ENCODE data around the gene MAG. TPM values are rescaled to one million over a fixed set of nuclear protein-coding genes. Genes with fewer than 3 reads are reported as not detected.

Gene MAG
- total RNA-seq, 1 experiment from 2014 or later = not detected

DNA sequence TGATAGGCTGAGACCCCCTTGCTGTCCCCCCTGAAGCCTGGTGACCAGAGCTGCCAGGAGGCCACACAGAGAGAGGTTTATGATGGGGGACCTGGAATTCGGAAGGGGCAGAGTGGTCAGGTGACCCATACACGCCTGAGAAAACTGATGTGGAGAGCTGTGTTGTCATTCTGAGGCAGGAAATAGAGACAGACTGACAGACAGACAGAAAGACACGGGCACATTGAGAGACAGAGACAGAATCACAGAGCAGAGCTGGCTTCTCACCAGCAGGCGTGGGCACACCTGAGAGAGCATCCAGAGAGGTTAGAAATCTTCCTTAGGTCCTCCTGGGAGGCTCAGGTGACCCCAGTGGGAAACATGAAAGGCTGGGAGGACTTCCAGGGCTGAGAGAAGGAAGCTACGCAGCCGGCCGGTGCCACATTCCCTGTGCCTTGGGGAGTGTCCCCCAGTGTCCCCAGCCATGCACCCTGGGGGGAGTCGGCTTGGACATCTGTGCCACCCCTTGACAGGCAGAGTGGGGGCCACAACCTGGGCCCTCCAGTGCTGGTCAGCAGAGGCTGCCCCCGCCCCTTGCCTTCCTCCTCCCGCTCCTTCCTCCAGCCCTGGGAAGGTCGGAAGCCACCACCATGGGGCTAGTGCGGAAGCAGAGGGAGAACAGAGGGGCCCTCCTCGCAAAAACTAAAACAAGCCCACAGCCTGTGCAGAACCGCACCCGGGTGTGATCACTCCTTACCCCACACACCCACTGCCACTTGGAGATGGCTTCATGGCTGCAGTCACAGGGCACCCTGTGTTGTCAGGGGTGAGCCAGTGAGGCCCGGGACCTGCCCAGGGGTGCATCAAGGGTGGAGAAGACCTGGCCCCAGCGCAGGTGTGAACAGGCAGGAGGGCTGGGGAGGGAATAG is 57.9 kb downstream of the MAG start:
- TF ChIP-seq, protein P1, sequence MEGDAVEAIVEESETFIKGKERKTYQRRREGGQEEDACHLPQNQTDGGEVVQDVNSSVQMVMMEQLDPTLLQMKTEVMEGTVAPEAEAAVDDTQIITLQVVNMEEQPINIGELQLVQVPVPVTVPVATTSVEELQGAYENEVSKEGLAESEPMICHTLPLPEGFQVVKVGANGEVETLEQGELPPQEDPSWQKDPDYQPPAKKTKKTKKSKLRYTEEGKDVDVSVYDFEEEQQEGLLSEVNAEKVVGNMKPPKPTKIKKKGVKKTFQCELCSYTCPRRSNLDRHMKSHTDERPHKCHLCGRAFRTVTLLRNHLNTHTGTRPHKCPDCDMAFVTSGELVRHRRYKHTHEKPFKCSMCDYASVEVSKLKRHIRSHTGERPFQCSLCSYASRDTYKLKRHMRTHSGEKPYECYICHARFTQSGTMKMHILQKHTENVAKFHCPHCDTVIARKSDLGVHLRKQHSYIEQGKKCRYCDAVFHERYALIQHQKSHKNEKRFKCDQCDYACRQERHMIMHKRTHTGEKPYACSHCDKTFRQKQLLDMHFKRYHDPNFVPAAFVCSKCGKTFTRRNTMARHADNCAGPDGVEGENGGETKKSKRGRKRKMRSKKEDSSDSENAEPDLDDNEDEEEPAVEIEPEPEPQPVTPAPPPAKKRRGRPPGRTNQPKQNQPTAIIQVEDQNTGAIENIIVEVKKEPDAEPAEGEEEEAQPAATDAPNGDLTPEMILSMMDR (IDR thresholded peaks at IDR 0.05; ENCODE audit: unreplicated experiment) = no peak
- Mint-ChIP-seq H3K27me3 (ENCODE audit: insufficient read depth, unreplicated experiment) (peaks cover 22% of the 10 kb centered on the region), H3K9me3 (ENCODE audit: unreplicated experiment) (no peaks in the 10 kb centered on the region), H3K4me1 (ENCODE audit: insufficient read depth, unreplicated experiment) (peaks cover 4% of the 10 kb centered on the region), H3K36me3 (ENCODE audit: insufficient read depth, unreplicated experiment) (no peaks in the 10 kb centered on the region), H3K27ac (ENCODE audit: low read depth, unreplicated experiment) (no peak overlapping the region), H3K4me3 (ENCODE audit: unreplicated experiment) (no peak overlapping the region)
- POLR2A ChIA-PET = no interaction called here
- no TSS peak for BruUV-seq (replicated peaks)
- intact Hi-C loops (cut with micrococcal nuclease) = loop anchor here (10.0 kb wide), 1 partner anchor 85 kb away; the partner anchor contains the start of gene USF2
- CTCF ChIA-PET = interaction anchor here (0.9 to 1.5 kb wide), 3 partner anchors 117 to 145 kb away, joined by 3 to 7 read pairs (median 6); no protein-coding TSS in a partner anchor
- no peak for DNase-seq (ENCODE audit: unreplicated experiment)

DNA sequence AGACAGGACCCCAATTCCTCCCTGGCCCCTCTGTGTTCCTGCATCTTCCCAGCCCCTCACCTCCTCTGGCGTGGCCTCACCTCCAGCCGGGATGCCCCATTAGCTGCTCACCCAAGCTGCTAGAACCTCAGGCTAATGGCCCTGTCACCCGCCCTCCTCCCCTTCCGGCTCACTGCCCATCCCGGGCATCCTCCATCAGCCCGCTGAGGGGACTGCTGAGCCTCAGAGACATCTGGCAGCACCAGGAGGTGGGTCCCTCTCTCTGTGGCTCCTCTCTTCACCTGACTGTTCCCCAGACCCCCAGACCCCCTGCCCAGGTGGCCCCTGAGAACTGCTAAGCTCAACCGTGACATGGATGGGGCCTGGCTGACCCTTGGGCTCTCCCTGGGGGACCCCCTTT is 58.6 kb downstream of the MAG start:
- intact Hi-C loops (cut with micrococcal nuclease) = loop anchor here (10.0 kb wide), 1 partner anchor 86 kb away; the partner anchor contains the start of gene USF2
- Mint-ChIP-seq H3K36me3 (ENCODE audit: insufficient read depth, unreplicated experiment) (no peaks in the 10 kb centered on the region), H3K4me1 (ENCODE audit: insufficient read depth, unreplicated experiment) (peaks cover 4% of the 10 kb centered on the region), H3K27ac (ENCODE audit: low read depth, unreplicated experiment) (no peak overlapping the region), H3K27me3 (ENCODE audit: insufficient read depth, unreplicated experiment) (peaks cover 28% of the 10 kb centered on the region), H3K9me3 (ENCODE audit: unreplicated experiment) (no peaks in the 10 kb centered on the region), H3K4me3 (ENCODE audit: unreplicated experiment) (no peak overlapping the region)
- ChIA-PET POLR2A (no interaction called here), CTCF (interaction anchor here (0.7 to 1.5 kb wide), 4 partner anchors 70 to 119 kb away, joined by 3 to 6 read pairs (median 3); no protein-coding TSS in a partner anchor)
- TF ChIP-seq, protein P1 (IDR thresholded peaks at IDR 0.05; ENCODE audit: unreplicated experiment) = no peak
- no peak for DNase-seq (ENCODE audit: unreplicated experiment)
- no TSS peak for BruUV-seq (replicated peaks)

DNA sequence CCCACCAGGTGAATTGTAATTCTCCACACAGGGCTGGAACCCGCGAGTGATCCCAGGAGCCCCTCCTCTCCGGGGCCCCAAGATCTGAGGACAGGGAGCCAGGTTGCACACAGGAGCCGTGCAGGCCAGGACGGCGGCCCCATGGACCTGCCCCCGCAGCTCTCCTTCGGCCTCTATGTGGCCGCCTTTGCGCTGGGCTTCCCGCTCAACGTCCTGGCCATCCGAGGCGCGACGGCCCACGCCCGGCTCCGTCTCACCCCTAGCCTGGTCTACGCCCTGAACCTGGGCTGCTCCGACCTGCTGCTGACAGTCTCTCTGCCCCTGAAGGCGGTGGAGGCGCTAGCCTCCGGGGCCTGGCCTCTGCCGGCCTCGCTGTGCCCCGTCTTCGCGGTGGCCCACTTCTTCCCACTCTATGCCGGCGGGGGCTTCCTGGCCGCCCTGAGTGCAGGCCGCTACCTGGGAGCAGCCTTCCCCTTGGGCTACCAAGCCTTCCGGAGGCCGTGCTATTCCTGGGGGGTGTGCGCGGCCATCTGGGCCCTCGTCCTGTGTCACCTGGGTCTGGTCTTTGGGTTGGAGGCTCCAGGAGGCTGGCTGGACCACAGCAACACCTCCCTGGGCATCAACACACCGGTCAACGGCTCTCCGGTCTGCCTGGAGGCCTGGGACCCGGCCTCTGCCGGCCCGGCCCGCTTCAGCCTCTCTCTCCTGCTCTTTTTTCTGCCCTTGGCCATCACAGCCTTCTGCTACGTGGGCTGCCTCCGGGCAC is 59.6 kb downstream of the MAG start:
- Mint-ChIP-seq H3K4me3 (ENCODE audit: unreplicated experiment) (no peak overlapping the region), H3K9me3 (ENCODE audit: unreplicated experiment) (no peaks in the 10 kb centered on the region), H3K27ac (ENCODE audit: low read depth, unreplicated experiment) (no peak overlapping the region), H3K36me3 (ENCODE audit: insufficient read depth, unreplicated experiment) (no peaks in the 10 kb centered on the region), H3K4me1 (ENCODE audit: insufficient read depth, unreplicated experiment) (peaks cover 4% of the 10 kb centered on the region), H3K27me3 (ENCODE audit: insufficient read depth, unreplicated experiment) (peaks cover 33% of the 10 kb centered on the region)
- TF ChIP-seq, protein P1 (IDR thresholded peaks at IDR 0.05; ENCODE audit: unreplicated experiment) = no peak
- CTCF ChIA-PET = interaction anchor here (1.1 to 7.1 kb wide), 12 partner anchors 14 to 241 kb away, joined by 3 to 143 read pairs (median 6); no protein-coding TSS in a partner anchor
- intact Hi-C loops (cut with micrococcal nuclease) = loop anchor here (1.0 to 10.0 kb wide), 3 partner anchors 87 to 144 kb away; partner anchors contain the start of gene USF2
- POLR2A ChIA-PET = no interaction called here
- no TSS peak for BruUV-seq (replicated peaks)
- no peak for DNase-seq (ENCODE audit: unreplicated experiment)

DNA sequence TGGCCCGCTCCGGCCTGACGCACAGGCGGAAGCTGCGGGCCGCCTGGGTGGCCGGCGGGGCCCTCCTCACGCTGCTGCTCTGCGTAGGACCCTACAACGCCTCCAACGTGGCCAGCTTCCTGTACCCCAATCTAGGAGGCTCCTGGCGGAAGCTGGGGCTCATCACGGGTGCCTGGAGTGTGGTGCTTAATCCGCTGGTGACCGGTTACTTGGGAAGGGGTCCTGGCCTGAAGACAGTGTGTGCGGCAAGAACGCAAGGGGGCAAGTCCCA is 60.2 kb downstream of the MAG start:
- Mint-ChIP-seq H3K9me3 (ENCODE audit: unreplicated experiment) (no peaks in the 10 kb centered on the region), H3K4me1 (ENCODE audit: insufficient read depth, unreplicated experiment) (peaks cover 4% of the 10 kb centered on the region), H3K4me3 (ENCODE audit: unreplicated experiment) (no peak overlapping the region), H3K36me3 (ENCODE audit: insufficient read depth, unreplicated experiment) (no peaks in the 10 kb centered on the region), H3K27me3 (ENCODE audit: insufficient read depth, unreplicated experiment) (peaks cover 33% of the 10 kb centered on the region), H3K27ac (ENCODE audit: low read depth, unreplicated experiment) (no peak overlapping the region)
- BruUV-seq (replicated peaks) = no TSS peak
- TF ChIP-seq, protein P1 (IDR thresholded peaks at IDR 0.05; ENCODE audit: unreplicated experiment) = no peak
- DNase-seq (ENCODE audit: unreplicated experiment) = no peak
- ChIA-PET POLR2A (interaction anchor here (1.7 kb wide), 2 partner anchors 117 to 143 kb away, joined by 6 to 14 read pairs; no protein-coding TSS in a partner anchor), CTCF (interaction anchor here (0.8 to 7.1 kb wide), 22 partner anchors 8 to 253 kb away, joined by 3 to 143 read pairs (median 5); no protein-coding TSS in a partner anchor)
- intact Hi-C loops (cut with micrococcal nuclease) = loop anchor here (1.0 to 10.0 kb wide), 3 partner anchors 87 to 143 kb away; partner anchors contain the start of gene USF2

Measured in MCF 10A (cell line).